Testis (tissue), 3 donors: Measurements from ENCODE around the gene PDGFB. TPM values are rescaled to one million over a fixed set of nuclear protein-coding genes. Genes with fewer than 3 reads are reported as not detected.

Experiments used
- DNase-seq: peaks from one replicate; pipeline ENCODE4 v3.0.0-alpha.2; 2019
- H3K27ac ChIP-seq, 2 donors: fragments of 200-600 bp; sonication (generic); one replicate each; pipeline ENCODE4 v1.5.1; 2019
- H3K27me3 ChIP-seq: fragments of 200-600 bp; sonication (generic); one replicate; pipeline ENCODE4 v1.5.1; 2019
- H3K36me3 ChIP-seq: fragments of 200-600 bp; sonication (generic); one replicate; pipeline ENCODE4 v1.5.1; 2017; ENCODE audit warnings: low read depth; ENCODE audit errors: missing control alignments
- H3K4me1 ChIP-seq: fragments of 200-600 bp; sonication (generic); one replicate; pipeline ENCODE4 v1.5.1; 2019
- H3K4me3 ChIP-seq, 2 donors: fragments of 200-600 bp; sonication (generic); one replicate each; pipeline ENCODE4 v1.5.1; 2017 to 2019
- H3K9me3 ChIP-seq: fragments of 200-600 bp; sonication (generic); one replicate; pipeline ENCODE4 v1.5.1; 2017
- POLR2A ChIP-seq: fragments of 450-650 bp; IDR thresholded peaks from one replicate; pipeline ENCODE4 v1.6.1; 2017; ENCODE audit warnings: antibody characterized with exemption, mild to moderate bottlenecking, moderate library complexity
- WGBS, 2 donors: methylation state at CpG; one replicate each; pipeline ENCODE4 v1.1.5; 2018; 5-methylcytosine and 5-hydroxymethylcytosine counted together
- intact Hi-C: fragments of 100-400 bp; cut with DNase I; formaldehyde crosslinking; loops from one replicate; pipeline ENCODE4 v1.15.1; 2023; ENCODE audit warnings: low total_unique reads
- polyA plus RNA-seq: library from polyadenylated mRNA; stranded (reverse); fragments of 350-450 nt; fragmentation: Illumina TruSeq; extraction: RNeasy Lipid Tissue Mini Kit (QIAGEN cat#74804); gene quantifications from one replicate; pipeline ENCODE4 v1.2.3, GENCODE V29; 2014; ENCODE audit warnings: low read depth, low replicate concordance; ENCODE audit not compliant: insufficient read depth
- total RNA-seq, 2 donors: library from RNA; depleted of rRNA; stranded (reverse); fragments of >200 nt; gene quantifications; one replicate each; pipeline ENCODE4 v1.2.3, GENCODE V29; 2016
- TF ChIP-seq, protein P1 (sequence below), 3 experiments: fragments of 450-650 bp in 2 of 3; fragments of 200-600 bp in 1 of 3; sonication (generic) in 1 of 3; IDR thresholded peaks; one replicate each; pipeline ENCODE4 v1.5.1; 2016 to 2019; ENCODE audit warnings: antibody characterized with exemption in 3 of 3, mild to moderate bottlenecking in 2 of 3, moderate library complexity in 1 of 3

The PDGFB gene
- total and polyA plus RNA-seq, 3 donors from 2014 or later = 7.7 to 13.3 (median 9.8) TPM

DNA sequence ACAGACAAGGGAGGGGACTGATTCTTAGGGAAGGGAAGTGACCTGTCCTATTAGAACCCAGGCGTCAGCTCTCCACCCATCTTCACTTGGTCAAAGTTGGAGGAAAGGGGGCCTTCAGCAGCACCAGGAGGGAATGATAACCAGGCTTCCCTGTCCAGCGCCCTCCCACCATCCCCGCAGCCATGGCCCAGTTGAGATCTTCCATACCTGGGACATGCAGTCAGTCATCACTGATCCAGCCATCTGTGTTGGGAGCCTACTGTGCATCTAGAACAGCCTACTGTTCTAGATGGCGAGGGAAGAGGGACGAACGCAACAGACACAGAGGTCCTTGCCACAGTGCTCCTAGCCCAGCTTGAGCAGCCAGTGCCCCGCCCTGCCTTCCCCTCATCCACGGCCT is 40.6 kb downstream of the PDGFB start:
- H3K4me3 ChIP-seq = no peak overlapping the region
- H3K27ac ChIP-seq = no peak overlapping the region
- no peak for DNase-seq
- intact Hi-C loops = no loop called here
- no peaks in the 10 kb centered on the region for H3K4me1 ChIP-seq
- no peaks in the 10 kb centered on the region for H3K36me3 ChIP-seq
- 94 to 98% methylated on average over 8 of the region's 8 CpGs for WGBS, 2 donors
- H3K27me3 ChIP-seq = no peaks in the 10 kb centered on the region
- no peaks in the 10 kb centered on the region for H3K9me3 ChIP-seq
- TF ChIP-seq, protein P1, sequence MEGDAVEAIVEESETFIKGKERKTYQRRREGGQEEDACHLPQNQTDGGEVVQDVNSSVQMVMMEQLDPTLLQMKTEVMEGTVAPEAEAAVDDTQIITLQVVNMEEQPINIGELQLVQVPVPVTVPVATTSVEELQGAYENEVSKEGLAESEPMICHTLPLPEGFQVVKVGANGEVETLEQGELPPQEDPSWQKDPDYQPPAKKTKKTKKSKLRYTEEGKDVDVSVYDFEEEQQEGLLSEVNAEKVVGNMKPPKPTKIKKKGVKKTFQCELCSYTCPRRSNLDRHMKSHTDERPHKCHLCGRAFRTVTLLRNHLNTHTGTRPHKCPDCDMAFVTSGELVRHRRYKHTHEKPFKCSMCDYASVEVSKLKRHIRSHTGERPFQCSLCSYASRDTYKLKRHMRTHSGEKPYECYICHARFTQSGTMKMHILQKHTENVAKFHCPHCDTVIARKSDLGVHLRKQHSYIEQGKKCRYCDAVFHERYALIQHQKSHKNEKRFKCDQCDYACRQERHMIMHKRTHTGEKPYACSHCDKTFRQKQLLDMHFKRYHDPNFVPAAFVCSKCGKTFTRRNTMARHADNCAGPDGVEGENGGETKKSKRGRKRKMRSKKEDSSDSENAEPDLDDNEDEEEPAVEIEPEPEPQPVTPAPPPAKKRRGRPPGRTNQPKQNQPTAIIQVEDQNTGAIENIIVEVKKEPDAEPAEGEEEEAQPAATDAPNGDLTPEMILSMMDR (IDR thresholded peaks at IDR 0.05) = no peak

GRCh38 chr22:39197578-39197977 is 47.2 kb downstream of the PDGFB start:
- TF ChIP-seq, protein P1 (IDR thresholded peaks at IDR 0.05) = no peak
- no peak for TF ChIP-seq POLR2A
- intact Hi-C loops = no loop called here
- H3K4me1 ChIP-seq = no peaks in the 10 kb centered on the region
- DNase-seq = no peak
- no peaks in the 10 kb centered on the region for H3K36me3 ChIP-seq
- no peak overlapping the region for H3K4me3 ChIP-seq
- H3K9me3 ChIP-seq = no peaks in the 10 kb centered on the region
- no peaks in the 10 kb centered on the region for H3K27me3 ChIP-seq
- H3K27ac ChIP-seq = no peak overlapping the region
- WGBS, 2 donors = 75 to 80% methylated on average over 5 of the region's 5 CpGs

DNA sequence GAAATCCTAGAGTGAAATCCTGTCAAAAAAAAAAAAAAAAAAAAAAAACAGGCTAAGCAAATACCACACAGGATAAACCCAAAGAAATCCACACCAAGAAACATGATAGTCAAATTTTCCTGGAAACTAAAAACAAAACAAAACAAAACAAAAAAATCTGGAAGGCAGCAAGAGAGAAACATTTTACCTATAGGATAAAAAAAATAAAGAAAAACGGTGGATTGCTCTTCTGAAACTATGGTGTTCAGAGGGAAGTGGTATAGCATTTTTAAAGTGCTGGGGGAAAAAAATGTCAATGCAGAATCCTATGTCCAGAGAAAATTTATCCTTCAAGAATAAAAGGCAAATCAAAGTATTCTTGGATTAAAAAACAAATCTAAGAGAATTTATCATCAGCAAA is 50.7 kb downstream of the PDGFB start:
- H3K27me3 ChIP-seq = no peaks in the 10 kb centered on the region
- WGBS, 2 donors = 3 to 30% methylated on average over 1 of the region's 1 CpG
- TF ChIP-seq, protein P1 (IDR thresholded peaks at IDR 0.05) = no peak
- no peak for TF ChIP-seq POLR2A
- H3K27ac ChIP-seq = no peak overlapping the region
- intact Hi-C loops = no loop called here
- DNase-seq = no peak
- no peaks in the 10 kb centered on the region for H3K4me1 ChIP-seq
- H3K36me3 ChIP-seq = no peaks in the 10 kb centered on the region
- no peak overlapping the region for H3K4me3 ChIP-seq
- no peaks in the 10 kb centered on the region for H3K9me3 ChIP-seq

GRCh38 chr22:39188809-39189208 is 56.0 kb downstream of the PDGFB start:
- intact Hi-C loops = no loop called here
- no peak for TF ChIP-seq POLR2A
- TF ChIP-seq, protein P1 (IDR thresholded peaks at IDR 0.05) = no peak
- no peak overlapping the region for H3K4me3 ChIP-seq
- no peaks in the 10 kb centered on the region for H3K4me1 ChIP-seq
- DNase-seq = no peak
- H3K9me3 ChIP-seq = no peaks in the 10 kb centered on the region
- no peak overlapping the region for H3K27ac ChIP-seq
- no peaks in the 10 kb centered on the region for H3K27me3 ChIP-seq
- 55 to 64% methylated on average over 10 of the region's 10 CpGs for WGBS, 2 donors
- no peaks in the 10 kb centered on the region for H3K36me3 ChIP-seq

DNA sequence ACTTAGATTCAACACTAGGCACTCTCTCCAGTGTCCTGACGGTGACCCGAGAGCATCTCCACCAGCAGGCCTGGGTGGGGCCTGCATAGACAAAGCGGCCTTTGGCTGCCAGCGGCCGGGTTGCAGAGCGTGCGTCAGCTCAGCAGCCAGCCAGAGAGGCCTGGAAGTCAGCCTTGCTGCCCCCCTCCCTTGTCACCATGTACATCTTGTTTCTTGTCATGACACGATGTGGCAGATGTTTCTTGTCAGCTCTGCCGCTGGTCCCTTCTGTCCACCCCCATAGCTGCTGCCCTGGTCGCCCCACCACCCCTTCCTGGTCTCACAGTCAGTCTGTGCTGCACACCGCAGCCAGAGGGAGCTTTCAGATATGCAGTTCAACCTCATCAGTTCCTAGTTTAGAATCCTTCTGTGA is 59.2 kb downstream of the PDGFB start:
- 66 to 71% methylated on average over 7 to 11 of the region's 11 CpGs for WGBS, 2 donors
- H3K36me3 ChIP-seq = no peaks in the 10 kb centered on the region
- no peaks in the 10 kb centered on the region for H3K9me3 ChIP-seq
- TF ChIP-seq POLR2A = no peak
- TF ChIP-seq, protein P1 (IDR thresholded peaks at IDR 0.05) = peak in 1 of 3 experiments; percentile 44
- H3K4me1 ChIP-seq = no peaks in the 10 kb centered on the region
- H3K4me3 ChIP-seq = no peak overlapping the region
- intact Hi-C loops = no loop called here
- DNase-seq = peak; percentile 63
- H3K27me3 ChIP-seq = no peaks in the 10 kb centered on the region
- H3K27ac ChIP-seq = no peak overlapping the region
